ENCODE data around the gene EPGN.
"Not testable (repeated sequence)": the region's sequence is repeated elsewhere in the genome, so short reads cannot be mapped to it uniquely, and the experiment has no call there.

Gene EPGN

GRCh38 chr4:74311696-74312313 lies 3.5 kb downstream of the EPGN start:
- peak; percentile 20 for DNase-seq

- no peak for DNase-seq
These were observed 6.1 kb downstream of the EPGN start for GRCh38 chr4:74314329-74314728.

- no peak for DNase-seq
These were observed 6.7 kb downstream of the EPGN start for GRCh38 chr4:74314944-74315343.

GRCh38 chr4:74315376-74315775 lies 7.1 kb downstream of the EPGN start:
- no peak for DNase-seq

GRCh38 chr4:74316397-74316796 lies 8.1 kb downstream of the EPGN start:
- DNase-seq = no peak

- no peak for DNase-seq
These were observed 9.5 kb downstream of the EPGN start for GRCh38 chr4:74317616-74318246.

- DNase-seq = no peak
These were observed 10.0 kb downstream of the EPGN start for GRCh38 chr4:74318276-74318675.

GRCh38 chr4:74319470-74319869 lies 11.2 kb downstream of the EPGN start:
- no peak for DNase-seq

- DNase-seq = peak; percentile 2
These were observed 12.4 kb downstream of the EPGN start for GRCh38 chr4:74320559-74321118.

- DNase-seq = no peak
These were observed 14.0 kb downstream of the EPGN start for GRCh38 chr4:74322301-74322700.

- no peak for DNase-seq
These were observed 15.4 kb downstream of the EPGN start for GRCh38 chr4:74323663-74324062.

- DNase-seq = no peak
These were observed 16.0 kb downstream of the EPGN start for GRCh38 chr4:74324262-74324661.

- no peak for DNase-seq
These were observed 17.6 kb downstream of the EPGN start for GRCh38 chr4:74325886-74326285.

GRCh38 chr4:74327762-74328161 lies 19.5 kb downstream of the EPGN start:
- DNase-seq = no peak

- no peak for DNase-seq
These were observed 20.2 kb downstream of the EPGN start for GRCh38 chr4:74328501-74328900.

- DNase-seq = no peak
These were observed 21.0 kb downstream of the EPGN start for GRCh38 chr4:74329307-74329706.

GRCh38 chr4:74330295-74330750 lies 22.1 kb downstream of the EPGN start:
- no peak for DNase-seq

GRCh38 chr4:74331252-74331651 lies 23.0 kb downstream of the EPGN start:
- no peak for DNase-seq

GRCh38 chr4:74331944-74332343 lies 23.7 kb downstream of the EPGN start:
- no peak for DNase-seq

- DNase-seq = no peak
These were observed 26.4 kb downstream of the EPGN start for GRCh38 chr4:74334636-74335035.

GRCh38 chr4:74335341-74336021 lies 27.2 kb downstream of the EPGN start:
- DNase-seq = no peak

- no peak for DNase-seq
These were observed 30.6 kb downstream of the EPGN start for GRCh38 chr4:74338792-74339333.

GRCh38 chr4:74339501-74339900 lies 31.2 kb downstream of the EPGN start:
- no peak for DNase-seq

GRCh38 chr4:74340421-74340820 lies 32.2 kb downstream of the EPGN start:
- DNase-seq = not testable (repeated sequence)
